ENCODE data around the gene GRAP2. TPM values are rescaled to one million over a fixed set of nuclear protein-coding genes. Genes with fewer than 3 reads are reported as not detected.

GRAP2 gene
- total RNA-seq, 1 donor from 2014 or later = not detected

- no peak for DNase-seq (ENCODE audit: extremely low spot score, unreplicated experiment)
- no peak overlapping the region for H3K4me3 Mint-ChIP-seq (ENCODE audit: unreplicated experiment)
- H3K27me3 Mint-ChIP-seq (ENCODE audit: unreplicated experiment) = peaks cover 22% of the 10 kb centered on the region
- no peak for TF ChIP-seq CTCF (IDR thresholded peaks at IDR 0.05)
- H3K9me3 Mint-ChIP-seq (ENCODE audit: unreplicated experiment) = no peaks in the 10 kb centered on the region
- H3K36me3 Mint-ChIP-seq (ENCODE audit: unreplicated experiment) = no peaks in the 10 kb centered on the region
- peaks cover 15% of the 10 kb centered on the region for H3K4me1 Mint-ChIP-seq (ENCODE audit: unreplicated experiment)
- no peak overlapping the region for H3K27ac Mint-ChIP-seq (ENCODE audit: unreplicated experiment)
These were observed 96.5 kb downstream of the GRAP2 start for GRCh38 chr22:39997421-39997820.

- Mint-ChIP-seq H3K9me3 (ENCODE audit: unreplicated experiment) (no peaks in the 10 kb centered on the region), H3K36me3 (ENCODE audit: unreplicated experiment) (no peaks in the 10 kb centered on the region), H3K4me1 (ENCODE audit: unreplicated experiment) (peaks cover 15% of the 10 kb centered on the region), H3K27me3 (ENCODE audit: unreplicated experiment) (peaks cover 23% of the 10 kb centered on the region), H3K27ac (ENCODE audit: unreplicated experiment) (no peak overlapping the region), H3K4me3 (ENCODE audit: unreplicated experiment) (no peak overlapping the region)
- TF ChIP-seq CTCF (IDR thresholded peaks at IDR 0.05) = no peak
- DNase-seq (ENCODE audit: extremely low spot score, unreplicated experiment) = no peak
These were observed 97.2 kb downstream of the GRAP2 start for GRCh38 chr22:39997939-39998726.

GRCh38 chr22:39999144-39999757 is 98.4 kb downstream of the GRAP2 start:
- H3K27ac Mint-ChIP-seq (ENCODE audit: unreplicated experiment) = no peak overlapping the region
- H3K36me3 Mint-ChIP-seq (ENCODE audit: unreplicated experiment) = no peaks in the 10 kb centered on the region
- H3K4me1 Mint-ChIP-seq (ENCODE audit: unreplicated experiment) = peaks cover 15% of the 10 kb centered on the region
- no peaks in the 10 kb centered on the region for H3K9me3 Mint-ChIP-seq (ENCODE audit: unreplicated experiment)
- DNase-seq (ENCODE audit: extremely low spot score, unreplicated experiment) = no peak
- no peak for TF ChIP-seq CTCF (IDR thresholded peaks at IDR 0.05)
- H3K4me3 Mint-ChIP-seq (ENCODE audit: unreplicated experiment) = no peak overlapping the region
- H3K27me3 Mint-ChIP-seq (ENCODE audit: unreplicated experiment) = peaks cover 22% of the 10 kb centered on the region

GRCh38 chr22:40000171-40000570 is 99.3 kb downstream of the GRAP2 start:
- Mint-ChIP-seq H3K36me3 (ENCODE audit: unreplicated experiment) (no peaks in the 10 kb centered on the region), H3K27me3 (ENCODE audit: unreplicated experiment) (peaks cover 25% of the 10 kb centered on the region), H3K9me3 (ENCODE audit: unreplicated experiment) (no peaks in the 10 kb centered on the region), H3K27ac (ENCODE audit: unreplicated experiment) (no peak overlapping the region), H3K4me1 (ENCODE audit: unreplicated experiment) (peaks cover 15% of the 10 kb centered on the region), H3K4me3 (ENCODE audit: unreplicated experiment) (no peak overlapping the region)
- TF ChIP-seq CTCF (IDR thresholded peaks at IDR 0.05) = no peak
- no peak for DNase-seq (ENCODE audit: extremely low spot score, unreplicated experiment)

GRCh38 chr22:40001106-40001505 is 100.2 kb downstream of the GRAP2 start:
- no peak for DNase-seq (ENCODE audit: extremely low spot score, unreplicated experiment)
- Mint-ChIP-seq H3K36me3 (ENCODE audit: unreplicated experiment) (no peaks in the 10 kb centered on the region), H3K27ac (ENCODE audit: unreplicated experiment) (no peak overlapping the region), H3K9me3 (ENCODE audit: unreplicated experiment) (no peaks in the 10 kb centered on the region), H3K4me1 (ENCODE audit: unreplicated experiment) (peaks cover 15% of the 10 kb centered on the region), H3K4me3 (ENCODE audit: unreplicated experiment) (no peak overlapping the region), H3K27me3 (ENCODE audit: unreplicated experiment) (peaks cover 27% of the 10 kb centered on the region)
- no peak for TF ChIP-seq CTCF (IDR thresholded peaks at IDR 0.05)
